ENCODE results near the gene TRAFD1.
"Not testable (repeated sequence)": the region's sequence is repeated elsewhere in the genome, so short reads cannot be mapped to it uniquely, and the experiment has no call there.

TRAFD1 gene, protein sequence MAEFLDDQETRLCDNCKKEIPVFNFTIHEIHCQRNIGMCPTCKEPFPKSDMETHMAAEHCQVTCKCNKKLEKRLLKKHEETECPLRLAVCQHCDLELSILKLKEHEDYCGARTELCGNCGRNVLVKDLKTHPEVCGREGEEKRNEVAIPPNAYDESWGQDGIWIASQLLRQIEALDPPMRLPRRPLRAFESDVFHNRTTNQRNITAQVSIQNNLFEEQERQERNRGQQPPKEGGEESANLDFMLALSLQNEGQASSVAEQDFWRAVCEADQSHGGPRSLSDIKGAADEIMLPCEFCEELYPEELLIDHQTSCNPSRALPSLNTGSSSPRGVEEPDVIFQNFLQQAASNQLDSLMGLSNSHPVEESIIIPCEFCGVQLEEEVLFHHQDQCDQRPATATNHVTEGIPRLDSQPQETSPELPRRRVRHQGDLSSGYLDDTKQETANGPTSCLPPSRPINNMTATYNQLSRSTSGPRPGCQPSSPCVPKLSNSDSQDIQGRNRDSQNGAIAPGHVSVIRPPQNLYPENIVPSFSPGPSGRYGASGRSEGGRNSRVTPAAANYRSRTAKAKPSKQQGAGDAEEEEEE

DNA sequence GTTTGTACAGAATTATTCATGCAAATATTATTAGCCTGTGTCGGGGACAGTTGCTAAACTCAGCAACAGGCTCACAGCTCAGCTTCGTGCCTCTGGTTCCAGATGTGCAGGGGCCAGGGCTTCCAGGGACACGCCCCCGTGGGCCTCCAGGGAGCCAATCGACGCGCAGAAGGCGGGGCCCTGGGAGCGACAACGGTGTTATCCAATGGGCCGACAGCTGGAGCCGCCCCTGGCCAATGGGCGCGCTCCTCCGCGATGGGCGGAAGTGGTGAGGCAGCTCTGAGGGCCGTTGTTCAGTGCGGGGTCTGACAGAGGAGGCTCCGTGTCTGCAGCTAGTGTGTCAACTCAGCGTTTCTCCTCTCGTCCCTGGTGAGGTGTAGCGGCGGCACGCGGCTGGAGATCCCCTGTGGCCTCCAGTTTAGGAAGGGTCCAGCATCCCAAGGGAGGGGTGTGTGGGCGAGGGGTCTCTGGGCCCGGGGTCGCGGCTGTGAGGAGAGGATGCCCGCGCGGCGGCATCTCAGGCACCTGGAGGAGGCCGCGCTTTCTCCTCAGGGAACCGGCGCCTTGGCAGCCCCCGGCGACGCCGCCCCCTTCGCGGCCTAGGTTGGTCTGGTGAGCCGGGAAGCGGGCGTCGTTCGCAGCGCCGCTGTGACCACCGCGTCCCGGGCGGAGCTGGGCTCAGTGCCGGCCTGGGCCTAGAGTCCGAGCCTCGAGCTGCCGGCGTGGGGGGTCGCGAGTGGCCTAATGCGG, at the start of gene TRAFD1:
TSS of gene TRAFD1 (plus strand) at position 311 of the 750 bp plus-strand sequence. CDS start 4,963 bp downstream, outside the sequence.
- DNase-seq: peak; percentile 99

DNA sequence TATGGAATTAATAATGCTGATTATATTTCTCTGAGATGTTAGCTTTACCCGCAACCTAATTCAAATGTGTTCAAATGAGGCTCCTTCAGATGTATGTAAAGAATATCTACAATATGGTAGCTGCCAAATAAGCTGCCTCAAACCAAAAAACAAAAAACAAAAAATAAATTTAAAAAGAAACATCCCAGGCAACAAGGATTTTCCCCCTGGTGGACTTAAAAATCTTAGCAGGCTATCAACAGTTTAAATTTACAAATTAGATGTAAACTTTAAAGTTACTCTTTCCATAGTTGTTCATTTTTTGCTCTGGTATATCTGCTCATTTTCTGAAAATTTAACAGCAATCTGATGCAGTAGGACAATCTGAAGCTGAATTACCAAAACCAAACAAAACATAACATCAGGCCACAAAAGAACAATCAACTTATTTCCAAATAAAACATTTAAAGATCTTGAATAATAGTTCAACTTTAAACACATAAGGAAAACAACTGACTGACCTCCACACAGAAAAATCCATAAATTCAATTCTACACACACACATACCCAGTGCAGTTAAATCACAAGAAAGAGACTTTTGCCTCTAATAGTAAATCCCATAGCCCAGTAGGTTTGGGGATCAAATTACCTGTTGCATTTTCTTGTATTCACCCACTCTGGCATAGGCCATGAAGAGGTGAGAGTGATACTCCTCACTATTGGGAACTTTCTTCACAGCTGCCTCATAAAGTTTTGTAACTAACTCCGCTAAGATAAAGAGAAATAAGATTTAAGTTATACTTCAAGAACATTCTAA, 38.1 kb upstream of the TRAFD1 start:
- DNase-seq: no peak

DNA sequence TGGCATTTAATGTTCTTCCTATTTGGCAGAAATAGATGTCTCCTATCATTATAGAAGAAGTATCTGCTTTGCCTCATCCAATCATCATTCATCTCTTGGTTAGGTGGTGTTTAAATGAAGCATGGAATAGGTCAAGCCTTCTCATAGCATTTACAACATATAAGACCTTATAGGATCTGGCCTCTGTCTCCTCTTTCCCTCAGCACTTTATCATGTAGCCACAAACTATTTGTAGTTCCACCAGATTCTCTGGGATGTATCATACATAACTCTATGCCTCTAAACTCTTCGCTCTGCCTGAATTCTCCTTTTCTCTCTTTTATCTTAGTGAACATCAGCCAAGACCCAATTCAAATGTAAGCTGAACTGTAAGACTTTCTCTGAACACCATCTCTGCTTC, 37.5 kb upstream of the TRAFD1 start:
- DNase-seq: no peak

DNA sequence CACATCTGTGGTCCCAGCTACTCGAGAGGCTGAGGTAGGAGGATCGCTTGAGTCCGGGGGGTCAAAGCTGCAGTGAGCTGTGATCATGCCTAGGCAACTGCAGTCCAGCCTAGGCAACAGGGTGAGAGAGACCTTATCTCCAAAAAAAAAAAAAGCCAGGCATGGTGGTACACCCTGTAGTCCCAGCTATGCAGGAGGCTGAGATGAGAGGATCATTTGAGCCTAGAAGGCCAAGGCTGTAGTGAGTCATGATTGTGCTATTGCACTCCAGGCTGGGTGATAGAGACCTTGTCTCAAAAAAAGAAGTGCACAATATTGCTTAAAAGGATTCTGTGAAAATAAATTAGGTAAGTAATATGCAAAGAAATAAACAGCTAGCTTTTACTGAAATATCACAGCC, 33.8 kb upstream of the TRAFD1 start:
- no peak for DNase-seq

DNA sequence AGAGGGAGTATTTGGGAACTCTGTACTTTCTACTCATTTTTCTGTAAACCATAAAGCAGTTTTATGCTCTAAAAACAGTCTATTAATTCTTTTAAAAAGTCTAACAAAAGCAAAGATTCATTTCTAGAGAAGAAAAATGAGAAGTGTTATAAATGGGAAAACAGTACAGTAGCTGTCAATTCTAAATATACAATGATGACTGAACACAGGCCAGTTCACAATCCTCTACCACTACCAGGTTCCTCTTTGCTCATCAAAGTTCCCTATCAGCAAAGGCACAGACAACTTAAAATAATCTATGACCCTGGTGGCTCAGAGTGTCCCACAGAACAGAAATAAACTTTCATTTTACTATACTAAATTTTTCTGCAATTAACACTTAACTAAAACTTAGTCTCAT, 29.3 kb upstream of the TRAFD1 start:
- no peak for DNase-seq

DNA sequence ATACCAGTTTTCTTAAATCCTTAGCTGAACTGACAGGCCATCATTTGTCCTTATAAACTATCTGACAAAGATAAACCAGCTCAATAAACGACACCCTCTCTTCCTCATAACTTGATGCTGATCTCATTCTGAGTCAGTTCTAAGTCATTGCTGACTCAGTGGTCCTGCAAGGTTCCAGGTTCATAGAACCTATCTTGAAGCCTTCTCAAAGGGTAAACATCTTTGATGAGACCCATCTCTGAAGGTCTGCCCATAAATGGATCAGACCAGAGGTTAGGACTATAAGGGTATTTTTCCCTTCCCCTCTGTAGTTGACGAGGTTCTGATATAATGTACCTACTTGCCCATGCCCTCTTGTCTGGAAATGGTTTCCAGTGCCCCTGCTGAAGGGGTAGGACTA, 28.7 kb upstream of the TRAFD1 start:
- DNase-seq: no peak

DNA sequence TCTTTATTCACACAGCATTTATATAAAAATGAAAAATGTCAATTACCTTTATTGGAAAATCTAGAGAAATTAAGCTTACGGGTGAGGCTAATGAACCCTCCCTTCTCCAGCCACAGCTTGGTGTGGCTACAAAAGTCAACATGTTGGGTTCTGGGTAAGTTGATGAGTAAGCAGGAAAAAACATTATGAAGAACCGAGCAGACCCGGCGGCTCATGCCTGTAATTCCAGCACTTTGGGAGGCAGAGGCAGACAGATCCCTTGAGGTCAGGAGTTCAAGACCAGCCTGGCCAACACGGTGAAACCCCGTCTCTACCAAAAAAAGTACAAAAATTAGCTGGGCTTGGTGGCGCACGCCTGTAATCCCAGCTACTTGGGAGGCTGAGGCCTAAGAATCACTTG, 27.7 kb upstream of the TRAFD1 start:
- no peak for DNase-seq

DNA sequence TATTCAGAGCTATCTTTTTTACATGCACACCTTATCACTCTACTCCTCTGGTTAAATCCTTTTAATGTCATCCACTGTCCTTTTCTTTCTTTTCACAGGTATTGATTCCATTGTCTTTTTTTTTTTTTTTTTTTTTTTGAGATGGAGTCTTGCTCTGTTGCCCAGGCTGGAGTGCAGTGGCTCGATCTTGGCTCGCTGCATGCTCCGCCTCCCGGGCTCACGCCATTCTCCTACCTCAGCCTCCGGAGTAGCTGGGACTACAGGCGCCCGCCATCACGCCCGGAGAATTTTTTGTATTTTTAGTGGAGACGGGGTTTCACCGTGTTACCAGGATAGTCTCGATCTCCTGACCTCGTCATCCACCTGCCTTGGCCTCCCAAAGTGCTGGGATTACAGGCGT, 24.9 kb upstream of the TRAFD1 start:
- DNase-seq: not testable (repeated sequence)

DNA sequence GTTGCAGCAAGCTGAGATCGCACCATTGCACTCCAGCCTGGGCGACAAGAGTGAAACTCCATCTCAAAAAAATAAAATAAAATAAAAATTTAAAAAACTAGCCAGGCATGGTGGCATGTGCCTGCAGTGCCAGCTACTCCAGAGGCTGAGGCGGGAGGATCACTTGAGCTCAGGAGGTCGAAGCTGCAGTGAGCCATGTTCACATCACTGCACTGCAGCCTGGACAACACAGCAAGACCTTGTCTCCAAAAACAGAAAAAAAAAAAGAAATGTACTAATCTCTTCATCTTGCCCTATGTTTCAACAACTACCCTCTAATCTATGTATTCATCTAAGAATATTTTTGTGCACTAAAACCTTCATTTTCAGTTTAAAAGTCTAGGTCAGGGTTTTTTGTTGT, 23.2 kb upstream of the TRAFD1 start:
- DNase-seq: no peak

DNA sequence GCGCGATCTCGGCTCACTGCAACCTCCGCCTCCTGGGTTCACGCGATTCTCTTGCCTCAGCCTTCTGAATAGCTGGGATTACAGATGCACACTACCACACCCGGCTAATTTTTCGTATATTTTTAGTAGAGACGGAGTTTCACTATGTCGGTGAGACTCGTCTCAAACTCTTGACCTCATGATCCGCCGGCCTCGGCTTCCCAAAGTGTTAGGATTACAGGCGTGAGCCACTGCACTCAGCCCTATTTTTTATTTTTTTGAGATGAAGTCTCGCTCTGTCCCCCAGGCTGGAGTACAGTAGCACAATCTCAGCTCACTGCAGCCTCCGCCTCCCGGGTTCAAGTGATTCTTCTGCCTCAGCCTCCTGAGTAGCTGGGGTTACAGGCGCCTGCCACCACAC, 22.6 kb upstream of the TRAFD1 start:
- DNase-seq: not testable (repeated sequence)

DNA sequence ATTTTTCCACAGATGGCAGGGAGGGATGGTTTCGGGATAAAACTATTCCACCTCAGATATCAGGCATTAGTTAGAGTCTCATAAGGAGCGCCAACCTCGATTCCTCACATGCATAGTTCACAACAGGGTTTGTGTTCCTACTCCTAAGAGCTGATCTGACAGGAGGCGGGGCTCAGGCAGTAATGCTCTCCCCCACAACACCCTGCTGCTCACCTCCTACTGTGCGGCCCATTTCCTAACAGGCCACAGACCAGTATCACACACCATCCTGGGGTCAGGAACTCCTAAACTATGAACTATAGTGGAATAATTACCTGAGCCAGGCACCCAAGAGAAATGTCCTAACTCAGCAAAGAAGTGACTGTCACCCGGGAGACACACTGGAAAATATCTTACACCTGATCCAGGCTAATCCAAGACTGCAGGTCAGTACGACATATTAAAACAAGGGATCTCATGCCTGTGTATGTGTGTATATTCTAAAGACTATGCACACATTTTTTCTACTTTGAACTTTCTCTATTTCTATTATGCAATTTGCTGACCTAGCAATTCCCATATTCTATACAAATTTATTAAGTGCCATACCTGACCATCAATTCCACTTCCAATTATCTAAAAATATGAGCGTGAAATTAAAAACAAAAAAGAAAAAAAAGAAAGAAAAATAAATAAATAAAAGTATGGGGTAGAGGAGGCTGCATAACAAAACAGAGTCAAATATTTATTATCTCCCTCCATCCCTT, 21.4 kb upstream of the TRAFD1 start:
- no peak for DNase-seq

DNA sequence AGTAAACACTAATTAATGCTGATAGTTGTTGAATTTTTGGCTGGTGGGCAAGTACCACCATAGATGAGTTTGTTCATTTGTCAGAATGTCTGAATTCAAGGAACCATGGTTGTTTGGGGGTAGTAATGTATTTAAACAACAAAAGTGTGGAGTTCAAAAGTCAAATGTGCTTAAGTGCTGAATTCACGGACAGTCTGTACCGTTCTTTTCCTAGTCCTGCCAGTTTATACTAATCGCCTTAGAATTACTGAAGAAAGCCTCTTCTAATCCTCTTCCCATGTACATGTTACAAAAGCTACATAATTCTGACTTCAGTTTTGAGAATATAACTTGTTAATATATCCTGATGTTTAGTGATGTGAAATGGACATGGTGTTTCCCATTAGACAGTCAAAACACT, 19.5 kb upstream of the TRAFD1 start:
- no peak for DNase-seq

DNA sequence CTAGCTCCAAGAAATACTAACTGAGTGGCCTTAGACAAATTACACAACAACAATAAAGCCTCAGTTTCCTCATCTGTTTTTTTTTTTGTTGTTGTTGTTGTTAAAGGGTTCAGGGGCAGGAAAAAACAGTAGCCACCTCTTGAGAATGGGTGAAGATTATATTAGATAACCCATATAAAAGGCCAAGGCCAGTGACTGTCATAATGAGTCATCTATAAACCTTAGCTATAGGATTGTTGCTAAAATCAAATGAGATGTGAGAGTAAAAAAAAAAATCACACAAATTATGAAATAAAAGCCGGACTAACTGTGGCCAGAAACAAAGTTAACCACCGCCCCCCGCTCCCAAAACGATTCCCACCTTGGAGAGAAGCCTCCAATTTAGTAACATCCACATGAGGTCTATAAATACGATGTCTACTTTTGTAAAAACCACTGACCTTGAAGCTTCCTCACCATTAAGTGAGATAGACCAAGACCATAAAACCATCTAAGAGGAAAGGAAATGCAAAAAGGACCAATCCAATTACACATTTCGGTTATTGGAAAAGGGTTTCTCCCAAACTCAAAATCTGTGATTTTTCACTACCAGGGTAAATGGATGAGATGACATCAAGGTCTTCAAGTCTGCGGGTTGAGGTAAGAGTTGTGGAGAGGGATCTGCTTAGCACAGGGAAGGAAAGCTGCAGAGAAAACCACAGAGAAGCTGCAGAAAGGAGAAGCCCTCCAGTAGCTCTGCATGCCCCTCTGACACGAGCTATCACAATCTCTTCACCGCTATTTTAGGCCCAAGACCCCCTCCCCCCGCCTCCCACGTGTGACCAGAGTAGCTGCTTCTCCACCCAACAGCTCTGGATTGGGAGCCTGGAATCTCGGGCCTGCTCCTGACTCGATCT, 17.8 kb upstream of the TRAFD1 start:
- DNase-seq: no peak

DNA sequence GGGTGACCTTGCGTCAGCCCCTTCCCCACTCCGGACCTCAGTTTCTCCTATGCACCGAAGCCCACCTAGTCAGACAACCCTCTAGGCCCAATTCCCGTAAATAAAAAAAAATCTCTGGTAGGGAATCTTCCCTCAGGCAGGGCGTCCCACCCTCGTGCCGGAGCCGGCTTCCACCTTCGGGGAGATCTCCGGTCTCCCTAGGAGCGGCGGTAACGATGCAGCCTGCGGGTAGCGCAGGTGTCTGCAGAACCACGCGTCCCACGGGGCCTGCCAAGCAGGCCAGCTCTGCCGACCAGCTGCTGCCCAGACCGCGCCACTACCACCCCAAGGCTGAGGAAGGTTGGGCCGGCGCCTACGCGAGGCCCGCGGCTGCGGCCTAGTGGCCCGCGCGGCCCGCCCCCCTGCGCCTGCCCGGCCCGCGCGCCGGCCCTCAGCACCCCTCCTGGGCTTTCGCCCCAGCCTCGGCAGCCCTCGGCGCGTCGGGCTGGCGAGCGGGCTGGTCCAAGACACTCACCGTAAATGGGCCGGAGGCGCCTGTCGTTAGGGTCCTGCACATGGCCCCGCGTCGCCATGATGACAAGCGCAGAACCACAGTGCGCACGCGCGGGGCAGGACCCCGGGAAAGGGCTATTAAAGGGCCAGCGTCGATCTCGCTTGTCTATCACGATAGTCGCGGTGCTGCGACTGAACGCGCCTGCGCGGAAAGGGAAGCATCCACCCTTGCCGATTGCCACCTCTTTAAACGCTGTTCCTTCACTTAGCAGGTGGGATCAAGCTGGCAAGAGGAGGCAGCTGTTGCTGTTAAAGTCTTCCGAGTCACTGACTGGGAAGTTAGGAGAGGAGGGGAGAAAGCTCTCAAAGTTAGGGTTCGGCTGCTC, 16.9 kb upstream of the TRAFD1 start, which contains the start of gene NAA25:
TSS of gene NAA25 (minus strand) at position 582 of the 878 bp plus-strand sequence. CDS start at position 572, 10 bp downstream.
- DNase-seq: peak; percentile 88

DNA sequence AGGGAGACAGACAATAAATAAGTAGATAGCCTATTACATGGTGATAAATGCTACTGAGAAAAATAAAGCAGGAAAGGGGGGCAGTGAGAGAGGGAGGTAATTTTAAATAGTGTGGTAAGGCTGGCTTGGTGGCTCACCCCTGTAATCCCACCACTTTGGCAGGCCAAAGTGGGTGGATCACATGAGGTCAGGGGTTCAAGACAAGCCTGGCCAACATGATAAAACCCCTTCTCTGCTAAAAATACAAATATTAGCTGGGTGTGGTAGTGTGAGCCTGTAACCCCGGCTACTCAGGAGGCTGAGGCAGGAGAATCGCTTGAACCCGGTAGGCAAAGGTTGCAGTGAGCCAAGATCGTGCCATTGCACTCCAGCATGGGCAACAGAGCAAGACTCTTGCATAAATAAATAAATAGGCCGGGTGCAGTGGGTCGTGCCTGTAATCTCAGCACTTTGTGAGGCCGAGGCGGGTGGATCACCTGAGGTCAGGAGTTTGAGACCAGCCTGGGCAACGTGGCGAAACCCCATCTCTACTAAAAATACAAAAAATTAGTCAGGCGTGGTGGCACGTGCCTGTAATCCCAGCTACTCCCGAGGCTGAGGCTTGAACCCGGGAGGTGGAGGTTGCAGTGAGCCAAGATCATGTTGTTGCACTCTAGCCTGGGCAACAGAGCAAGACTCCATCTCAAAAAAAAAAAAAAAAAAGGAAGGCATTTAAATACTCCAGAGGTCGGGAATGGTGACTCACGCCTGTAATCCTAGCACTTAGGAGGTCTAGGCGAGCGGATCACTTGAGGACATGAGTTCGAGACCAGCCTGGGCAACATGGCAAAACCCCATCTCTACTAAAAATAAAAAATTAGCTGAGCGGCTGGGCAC, 14.3 kb upstream of the TRAFD1 start:
- DNase-seq: not testable (repeated sequence)

DNA sequence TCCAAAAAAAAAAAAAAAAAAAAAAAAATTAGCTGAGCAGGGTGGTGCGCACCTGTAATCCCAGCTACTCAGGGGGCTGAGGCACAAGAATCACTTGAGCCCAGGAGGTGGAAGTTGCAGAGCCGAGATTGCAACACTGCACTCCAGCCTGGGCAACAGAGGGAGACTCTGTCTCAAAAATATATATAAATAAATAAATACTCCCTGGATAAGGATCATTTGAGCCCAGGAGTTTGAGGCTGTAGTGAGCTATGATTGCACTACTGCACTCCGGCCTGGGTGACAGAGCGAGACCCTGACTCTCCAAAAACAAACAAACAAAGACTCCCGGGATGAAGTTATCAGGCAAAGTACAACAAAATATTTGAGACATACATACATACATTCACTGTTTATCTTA, 13.4 kb upstream of the TRAFD1 start:
- no peak for DNase-seq

DNA sequence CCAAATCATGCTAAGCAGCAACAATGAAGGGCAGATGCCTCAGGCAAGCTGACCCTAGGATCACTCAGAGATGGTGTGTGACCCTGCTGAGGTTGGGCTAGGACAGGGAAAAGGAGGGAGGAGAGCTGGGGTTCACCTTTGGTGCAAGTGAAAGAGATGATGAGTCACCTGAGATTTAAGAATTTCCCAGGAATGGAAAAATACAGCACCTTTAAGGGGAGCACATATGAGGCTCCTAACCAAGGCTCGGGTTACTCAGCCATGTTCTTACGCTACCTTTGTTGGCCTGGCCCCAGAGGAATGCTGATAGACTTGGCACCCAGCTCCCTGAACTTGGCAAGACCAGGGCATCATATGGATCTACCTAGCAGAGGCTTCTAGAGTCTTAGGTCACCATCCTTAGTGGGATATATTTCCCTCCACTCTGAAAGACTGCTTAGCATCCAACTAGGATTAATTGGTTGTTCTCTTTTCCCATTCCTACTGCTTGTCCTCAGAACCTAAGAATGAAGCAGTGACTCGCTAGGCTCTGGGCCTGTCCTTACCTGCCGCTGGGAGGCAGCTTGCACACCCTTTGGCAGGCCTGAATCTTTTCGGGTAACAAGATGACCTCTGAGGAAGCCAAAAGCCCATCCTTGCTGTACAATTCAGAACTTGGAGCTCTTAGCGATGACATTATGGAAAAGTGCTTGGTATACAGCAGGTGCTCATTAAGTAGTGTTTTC, 12.8 kb upstream of the TRAFD1 start:
- DNase-seq: no peak
